ENCODE results near the gene FGGY.

DNA sequence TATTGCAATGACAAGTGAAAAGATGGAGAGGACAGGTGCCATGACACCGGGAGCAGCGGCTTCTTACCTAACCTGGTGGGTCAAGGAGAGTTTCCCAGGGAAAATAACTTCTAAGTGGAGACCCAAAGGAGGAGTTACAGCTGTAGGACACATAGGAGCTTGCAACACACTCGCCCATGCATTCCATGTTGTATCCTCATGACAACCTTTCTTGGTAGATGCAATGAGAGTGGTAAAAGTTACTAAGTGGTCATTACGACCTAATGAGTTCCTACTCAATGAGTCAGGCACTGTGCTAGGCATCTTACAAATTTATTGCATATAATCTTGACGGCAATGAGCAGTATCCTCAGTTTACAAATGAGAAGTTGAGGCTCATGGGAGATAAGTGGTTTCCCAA is 398.4 kb downstream of the FGGY start:
- TF ChIP-seq, protein P1, sequence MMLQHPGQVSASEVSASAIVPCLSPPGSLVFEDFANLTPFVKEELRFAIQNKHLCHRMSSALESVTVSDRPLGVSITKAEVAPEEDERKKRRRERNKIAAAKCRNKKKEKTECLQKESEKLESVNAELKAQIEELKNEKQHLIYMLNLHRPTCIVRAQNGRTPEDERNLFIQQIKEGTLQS (CRISPR knock-in tag; conservative IDR thresholded peaks at IDR 0.05) = no peak
- no peak for TF ChIP-seq NR3C1 (CRISPR knock-in tag; conservative IDR thresholded peaks at IDR 0.05; ENCODE audit: low read depth)
- TF ChIP-seq, protein P2, sequence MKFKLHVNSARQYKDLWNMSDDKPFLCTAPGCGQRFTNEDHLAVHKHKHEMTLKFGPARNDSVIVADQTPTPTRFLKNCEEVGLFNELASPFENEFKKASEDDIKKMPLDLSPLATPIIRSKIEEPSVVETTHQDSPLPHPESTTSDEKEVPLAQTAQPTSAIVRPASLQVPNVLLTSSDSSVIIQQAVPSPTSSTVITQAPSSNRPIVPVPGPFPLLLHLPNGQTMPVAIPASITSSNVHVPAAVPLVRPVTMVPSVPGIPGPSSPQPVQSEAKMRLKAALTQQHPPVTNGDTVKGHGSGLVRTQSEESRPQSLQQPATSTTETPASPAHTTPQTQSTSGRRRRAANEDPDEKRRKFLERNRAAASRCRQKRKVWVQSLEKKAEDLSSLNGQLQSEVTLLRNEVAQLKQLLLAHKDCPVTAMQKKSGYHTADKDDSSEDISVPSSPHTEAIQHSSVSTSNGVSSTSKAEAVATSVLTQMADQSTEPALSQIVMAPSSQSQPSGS (CRISPR knock-in tag; IDR thresholded peaks at IDR 0.05; ENCODE audit: borderline replicate concordance, low read depth) = no peak
- TF ChIP-seq, protein P3, sequence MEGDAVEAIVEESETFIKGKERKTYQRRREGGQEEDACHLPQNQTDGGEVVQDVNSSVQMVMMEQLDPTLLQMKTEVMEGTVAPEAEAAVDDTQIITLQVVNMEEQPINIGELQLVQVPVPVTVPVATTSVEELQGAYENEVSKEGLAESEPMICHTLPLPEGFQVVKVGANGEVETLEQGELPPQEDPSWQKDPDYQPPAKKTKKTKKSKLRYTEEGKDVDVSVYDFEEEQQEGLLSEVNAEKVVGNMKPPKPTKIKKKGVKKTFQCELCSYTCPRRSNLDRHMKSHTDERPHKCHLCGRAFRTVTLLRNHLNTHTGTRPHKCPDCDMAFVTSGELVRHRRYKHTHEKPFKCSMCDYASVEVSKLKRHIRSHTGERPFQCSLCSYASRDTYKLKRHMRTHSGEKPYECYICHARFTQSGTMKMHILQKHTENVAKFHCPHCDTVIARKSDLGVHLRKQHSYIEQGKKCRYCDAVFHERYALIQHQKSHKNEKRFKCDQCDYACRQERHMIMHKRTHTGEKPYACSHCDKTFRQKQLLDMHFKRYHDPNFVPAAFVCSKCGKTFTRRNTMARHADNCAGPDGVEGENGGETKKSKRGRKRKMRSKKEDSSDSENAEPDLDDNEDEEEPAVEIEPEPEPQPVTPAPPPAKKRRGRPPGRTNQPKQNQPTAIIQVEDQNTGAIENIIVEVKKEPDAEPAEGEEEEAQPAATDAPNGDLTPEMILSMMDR (IDR thresholded peaks at IDR 0.05) = no peak
- no peak for TF ChIP-seq IRF1 (CRISPR knock-in tag; IDR thresholded peaks at IDR 0.05)
- TF ChIP-seq, protein P4, sequence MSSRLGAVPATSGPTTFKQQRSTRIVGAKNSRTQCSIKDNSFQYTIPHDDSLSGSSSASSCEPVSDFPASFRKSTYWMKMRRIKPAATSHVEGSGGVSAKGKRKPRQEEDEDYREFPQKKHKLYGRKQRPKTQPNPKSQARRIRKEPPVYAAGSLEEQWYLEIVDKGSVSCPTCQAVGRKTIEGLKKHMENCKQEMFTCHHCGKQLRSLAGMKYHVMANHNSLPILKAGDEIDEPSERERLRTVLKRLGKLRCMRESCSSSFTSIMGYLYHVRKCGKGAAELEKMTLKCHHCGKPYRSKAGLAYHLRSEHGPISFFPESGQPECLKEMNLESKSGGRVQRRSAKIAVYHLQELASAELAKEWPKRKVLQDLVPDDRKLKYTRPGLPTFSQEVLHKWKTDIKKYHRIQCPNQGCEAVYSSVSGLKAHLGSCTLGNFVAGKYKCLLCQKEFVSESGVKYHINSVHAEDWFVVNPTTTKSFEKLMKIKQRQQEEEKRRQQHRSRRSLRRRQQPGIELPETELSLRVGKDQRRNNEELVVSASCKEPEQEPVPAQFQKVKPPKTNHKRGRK (CRISPR knock-in tag; IDR thresholded peaks at IDR 0.05; ENCODE audit: borderline replicate concordance) = no peak
- TF ChIP-seq, protein P5, sequence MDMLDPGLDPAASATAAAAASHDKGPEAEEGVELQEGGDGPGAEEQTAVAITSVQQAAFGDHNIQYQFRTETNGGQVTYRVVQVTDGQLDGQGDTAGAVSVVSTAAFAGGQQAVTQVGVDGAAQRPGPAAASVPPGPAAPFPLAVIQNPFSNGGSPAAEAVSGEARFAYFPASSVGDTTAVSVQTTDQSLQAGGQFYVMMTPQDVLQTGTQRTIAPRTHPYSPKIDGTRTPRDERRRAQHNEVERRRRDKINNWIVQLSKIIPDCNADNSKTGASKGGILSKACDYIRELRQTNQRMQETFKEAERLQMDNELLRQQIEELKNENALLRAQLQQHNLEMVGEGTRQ (CRISPR knock-in tag; IDR thresholded peaks at IDR 0.05) = no peak
- no peak for TF ChIP-seq ESRRA (CRISPR knock-in tag; IDR thresholded peaks at IDR 0.05; ENCODE audit: borderline replicate concordance)
- TF ChIP-seq NR1H2 (CRISPR knock-in tag; IDR thresholded peaks at IDR 0.05) = no peak
- TF ChIP-seq GABPB1 (CRISPR knock-in tag; IDR thresholded peaks at IDR 0.05) = no peak

All from WTC11 (cell line).